ENCODE measurements around the gene MTHFD1. TPM values are rescaled to one million over a fixed set of nuclear protein-coding genes. Genes with fewer than 3 reads are reported as not detected.

Gene MTHFD1
- total RNA-seq, 1 donor from 2014 or later, result 49.3 TPM

DNA sequence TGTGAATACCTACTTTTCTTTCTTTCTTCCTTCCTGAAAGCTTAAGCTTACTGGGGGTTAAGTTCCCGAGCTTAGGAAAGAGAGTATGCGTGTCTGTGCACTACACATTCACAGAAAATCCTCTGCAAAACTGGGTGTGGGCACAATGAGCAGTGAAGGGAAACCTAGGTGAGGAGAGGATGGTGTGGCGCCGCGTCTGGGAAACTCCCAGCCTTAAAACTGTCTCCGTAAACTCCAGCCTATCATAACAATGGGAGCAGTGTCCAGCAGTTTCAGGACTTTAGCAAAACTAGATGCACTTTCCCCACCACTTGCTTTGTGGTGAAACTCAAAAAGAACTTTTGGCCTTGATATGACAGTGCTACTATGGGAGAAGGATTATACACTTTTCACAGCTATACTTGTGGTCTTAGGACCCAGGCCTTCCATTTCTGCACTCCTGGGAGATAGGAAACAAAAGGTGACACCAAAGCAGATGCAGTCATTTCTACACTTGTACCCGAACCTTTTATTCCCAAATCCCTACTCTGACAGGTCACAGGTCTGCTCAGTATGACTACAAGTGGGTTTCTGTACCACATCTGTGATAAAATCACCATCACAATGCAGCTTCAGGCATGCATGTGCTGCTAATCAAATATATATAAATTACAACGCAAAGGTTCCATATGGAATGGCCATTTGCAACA lies 87.6 kb downstream of the MTHFD1 start:
- no peak overlapping the region for H3K4me2 ChIP-seq
- H3K9me3 ChIP-seq (ENCODE audit: low read depth), result no peaks in the 10 kb centered on the region
- peak overlapping the region; percentile 59 for H3K27ac ChIP-seq
- H3K4me3 Mint-ChIP-seq, result no peak overlapping the region
- peaks cover 14% of the 10 kb centered on the region for H3K4me1 ChIP-seq
- no peak overlapping the region for H2AFZ ChIP-seq (replicated peaks)
- peaks cover 14% of the 10 kb centered on the region for H3F3A ChIP-seq (ENCODE audit: low read depth)
- H3K4me1 Mint-ChIP-seq, result peaks cover 8% of the 10 kb centered on the region
- DNase-seq (ENCODE audit: low spot score), result peak; percentile 12
- no peak overlapping the region for H3K4me3 ChIP-seq
- H3K9ac ChIP-seq, result no peak overlapping the region
- no peaks in the 10 kb centered on the region for H4K20me1 ChIP-seq (ENCODE audit: low read depth)
- H3K9me3 Mint-ChIP-seq, result no peaks in the 10 kb centered on the region
- H3K27me3 Mint-ChIP-seq (ENCODE audit: insufficient read depth, low read depth), result peaks cover 2% of the 10 kb centered on the region
- no peaks in the 10 kb centered on the region for H3K79me2 ChIP-seq (ENCODE audit: low read depth)
- H3K27ac Mint-ChIP-seq, result no peak overlapping the region
- no peaks in the 10 kb centered on the region for H3K36me3 Mint-ChIP-seq
- no peaks in the 10 kb centered on the region for H3K36me3 ChIP-seq
- H3K27me3 ChIP-seq, result no peaks in the 10 kb centered on the region
- TF ChIP-seq EZH2 (IDR thresholded peaks at IDR 0.05), result no peak

DNA sequence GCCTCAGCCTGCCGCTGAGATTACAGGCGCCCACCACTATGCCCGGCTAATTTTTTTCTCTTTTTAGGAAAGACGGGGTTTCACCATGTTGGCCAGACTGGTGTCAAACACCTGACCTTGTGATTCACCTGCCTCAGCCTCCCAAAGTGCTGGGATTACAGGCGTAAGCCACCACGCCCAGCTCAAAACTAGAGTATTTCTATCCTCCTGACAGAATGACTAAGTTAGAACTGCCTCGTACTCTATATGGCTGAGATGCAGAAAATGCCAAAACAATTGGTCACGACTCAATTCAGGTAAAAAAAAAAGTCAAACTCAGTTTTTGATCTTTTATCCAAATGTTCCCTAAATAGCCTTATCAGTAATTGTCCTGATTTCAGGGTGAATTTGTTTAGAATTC lies 88.3 kb downstream of the MTHFD1 start:
- Histone ChIP-seq H3K9ac (no peak overlapping the region), H3K4me1 (peaks cover 14% of the 10 kb centered on the region), H3F3A (ENCODE audit: low read depth) (peaks cover 14% of the 10 kb centered on the region), H3K27me3 (no peaks in the 10 kb centered on the region), H3K79me2 (ENCODE audit: low read depth) (no peaks in the 10 kb centered on the region), H3K4me2 (no peak overlapping the region), H4K20me1 (ENCODE audit: low read depth) (no peaks in the 10 kb centered on the region), H3K36me3 (no peaks in the 10 kb centered on the region), H3K4me3 (no peak overlapping the region), H3K27ac (no peak overlapping the region), H2AFZ (replicated peaks) (no peak overlapping the region), H3K9me3 (ENCODE audit: low read depth) (no peaks in the 10 kb centered on the region)
- Mint-ChIP-seq H3K27ac (no peak overlapping the region), H3K27me3 (ENCODE audit: insufficient read depth, low read depth) (peaks cover 2% of the 10 kb centered on the region), H3K4me1 (peaks cover 8% of the 10 kb centered on the region), H3K4me3 (no peak overlapping the region), H3K36me3 (no peaks in the 10 kb centered on the region), H3K9me3 (no peaks in the 10 kb centered on the region)
- no peak for DNase-seq (ENCODE audit: low spot score)
- TF ChIP-seq, protein P1, sequence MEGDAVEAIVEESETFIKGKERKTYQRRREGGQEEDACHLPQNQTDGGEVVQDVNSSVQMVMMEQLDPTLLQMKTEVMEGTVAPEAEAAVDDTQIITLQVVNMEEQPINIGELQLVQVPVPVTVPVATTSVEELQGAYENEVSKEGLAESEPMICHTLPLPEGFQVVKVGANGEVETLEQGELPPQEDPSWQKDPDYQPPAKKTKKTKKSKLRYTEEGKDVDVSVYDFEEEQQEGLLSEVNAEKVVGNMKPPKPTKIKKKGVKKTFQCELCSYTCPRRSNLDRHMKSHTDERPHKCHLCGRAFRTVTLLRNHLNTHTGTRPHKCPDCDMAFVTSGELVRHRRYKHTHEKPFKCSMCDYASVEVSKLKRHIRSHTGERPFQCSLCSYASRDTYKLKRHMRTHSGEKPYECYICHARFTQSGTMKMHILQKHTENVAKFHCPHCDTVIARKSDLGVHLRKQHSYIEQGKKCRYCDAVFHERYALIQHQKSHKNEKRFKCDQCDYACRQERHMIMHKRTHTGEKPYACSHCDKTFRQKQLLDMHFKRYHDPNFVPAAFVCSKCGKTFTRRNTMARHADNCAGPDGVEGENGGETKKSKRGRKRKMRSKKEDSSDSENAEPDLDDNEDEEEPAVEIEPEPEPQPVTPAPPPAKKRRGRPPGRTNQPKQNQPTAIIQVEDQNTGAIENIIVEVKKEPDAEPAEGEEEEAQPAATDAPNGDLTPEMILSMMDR (IDR thresholded peaks at IDR 0.05), result no peak
- TF ChIP-seq EZH2 (IDR thresholded peaks at IDR 0.05) (no peak), EZH2phosphoT487 (IDR thresholded peaks at IDR 0.05) (no peak)

DNA sequence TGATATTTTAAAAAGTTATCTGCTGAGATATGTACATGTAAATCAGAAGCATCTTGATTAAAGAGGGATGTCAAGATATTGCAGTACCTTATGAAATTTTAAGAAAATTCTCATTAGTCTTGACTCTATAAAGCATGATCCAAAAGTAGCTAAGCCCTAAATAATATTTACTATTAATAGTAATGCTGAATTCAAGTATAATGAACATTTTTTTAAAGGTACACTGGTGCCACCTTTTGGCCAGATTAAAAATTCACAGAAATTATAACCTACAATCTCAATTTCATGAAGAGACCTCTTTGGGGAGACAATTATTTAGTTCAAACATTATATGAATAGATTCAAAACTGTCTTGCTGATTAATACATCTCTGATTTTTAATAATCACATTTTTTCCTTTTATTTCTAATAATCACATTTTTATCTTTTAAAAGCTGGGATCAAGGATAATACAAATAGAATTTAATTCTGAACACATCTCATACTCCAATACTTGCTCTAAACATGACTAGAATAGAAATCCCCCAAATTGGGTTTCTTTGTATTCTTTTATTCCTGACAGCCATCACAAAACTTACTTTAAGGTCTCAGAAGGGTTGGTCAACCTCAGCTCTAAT lies 90.6 kb downstream of the MTHFD1 start:
- no peak for TF ChIP-seq EZH2 (IDR thresholded peaks at IDR 0.05)
- TF ChIP-seq, protein P1 (IDR thresholded peaks at IDR 0.05), result peak; percentile 43
- H3K36me3 Mint-ChIP-seq, result no peaks in the 10 kb centered on the region
- Histone ChIP-seq H4K20me1 (ENCODE audit: low read depth) (no peaks in the 10 kb centered on the region), H3K27me3 (no peaks in the 10 kb centered on the region), H3K9ac (no peak overlapping the region), H3F3A (ENCODE audit: low read depth) (peaks cover 14% of the 10 kb centered on the region), H3K27ac (no peak overlapping the region), H2AFZ (replicated peaks) (no peak overlapping the region), H3K4me1 (peaks cover 14% of the 10 kb centered on the region), H3K36me3 (no peaks in the 10 kb centered on the region), H3K4me2 (no peak overlapping the region), H3K79me2 (ENCODE audit: low read depth) (no peaks in the 10 kb centered on the region), H3K9me3 (ENCODE audit: low read depth) (no peaks in the 10 kb centered on the region), H3K4me3 (no peak overlapping the region)
- H3K9me3 Mint-ChIP-seq, result no peaks in the 10 kb centered on the region
- DNase-seq (ENCODE audit: low spot score), result no peak
- H3K4me3 Mint-ChIP-seq, result no peak overlapping the region
- no peak overlapping the region for H3K27ac Mint-ChIP-seq
- peaks cover 2% of the 10 kb centered on the region for H3K27me3 Mint-ChIP-seq (ENCODE audit: insufficient read depth, low read depth)
- H3K4me1 Mint-ChIP-seq, result peaks cover 8% of the 10 kb centered on the region

DNA sequence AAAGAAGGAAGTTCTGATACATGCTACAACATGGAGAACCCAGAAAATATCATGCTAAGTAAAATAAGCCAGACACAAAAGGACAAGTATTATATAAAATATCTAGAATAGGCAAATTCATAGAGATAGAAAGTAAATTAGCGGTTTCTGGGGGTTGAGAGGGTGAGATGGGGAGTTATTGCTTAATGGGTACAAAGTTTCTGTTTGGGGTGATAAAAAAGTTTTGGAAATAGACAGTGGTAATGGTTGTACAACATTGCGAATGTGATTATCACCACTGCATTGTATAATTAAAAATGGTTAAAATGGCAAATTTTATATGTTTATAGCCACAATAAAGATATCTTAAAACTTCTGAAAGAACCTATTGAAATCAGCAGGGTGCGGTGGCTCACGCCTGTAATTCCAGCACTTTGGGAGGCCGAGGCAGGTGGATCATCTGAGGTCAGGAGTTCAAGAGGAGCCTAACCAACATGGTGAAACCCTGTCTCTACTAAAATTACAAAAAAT lies 100.5 kb downstream of the MTHFD1 start:
- H3K4me3 Mint-ChIP-seq, result no peak overlapping the region
- H3F3A ChIP-seq (ENCODE audit: low read depth), result peaks cover 10% of the 10 kb centered on the region
- no peak overlapping the region for H2AFZ ChIP-seq (replicated peaks)
- H3K9me3 Mint-ChIP-seq, result no peaks in the 10 kb centered on the region
- DNase-seq (ENCODE audit: low spot score), result no peak
- peaks cover 10% of the 10 kb centered on the region for H3K4me1 ChIP-seq
- peaks cover 13% of the 10 kb centered on the region for H4K20me1 ChIP-seq (ENCODE audit: low read depth)
- H3K27ac Mint-ChIP-seq, result no peak overlapping the region
- no peak for TF ChIP-seq EZH2phosphoT487 (IDR thresholded peaks at IDR 0.05)
- TF ChIP-seq, protein P1 (IDR thresholded peaks at IDR 0.05), result no peak
- no peak for TF ChIP-seq EZH2 (IDR thresholded peaks at IDR 0.05)
- H3K27me3 ChIP-seq, result no peaks in the 10 kb centered on the region
- H3K9ac ChIP-seq, result no peak overlapping the region
- H3K4me3 ChIP-seq, result no peak overlapping the region
- no peaks in the 10 kb centered on the region for H3K9me3 ChIP-seq (ENCODE audit: low read depth)
- H3K36me3 Mint-ChIP-seq, result peaks cover 14% of the 10 kb centered on the region
- peaks cover 2% of the 10 kb centered on the region for H3K4me1 Mint-ChIP-seq
- no peaks in the 10 kb centered on the region for H3K27me3 Mint-ChIP-seq (ENCODE audit: insufficient read depth, low read depth)
- H3K79me2 ChIP-seq (ENCODE audit: low read depth), result no peaks in the 10 kb centered on the region
- no peak overlapping the region for H3K27ac ChIP-seq
- H3K4me2 ChIP-seq, result no peak overlapping the region
- peaks cover 5% of the 10 kb centered on the region for H3K36me3 ChIP-seq

Measured in neural progenitor cell (in vitro differentiated cells).